ENCODE measurements around the gene SLC12A9.

SLC12A9 gene

DNA sequence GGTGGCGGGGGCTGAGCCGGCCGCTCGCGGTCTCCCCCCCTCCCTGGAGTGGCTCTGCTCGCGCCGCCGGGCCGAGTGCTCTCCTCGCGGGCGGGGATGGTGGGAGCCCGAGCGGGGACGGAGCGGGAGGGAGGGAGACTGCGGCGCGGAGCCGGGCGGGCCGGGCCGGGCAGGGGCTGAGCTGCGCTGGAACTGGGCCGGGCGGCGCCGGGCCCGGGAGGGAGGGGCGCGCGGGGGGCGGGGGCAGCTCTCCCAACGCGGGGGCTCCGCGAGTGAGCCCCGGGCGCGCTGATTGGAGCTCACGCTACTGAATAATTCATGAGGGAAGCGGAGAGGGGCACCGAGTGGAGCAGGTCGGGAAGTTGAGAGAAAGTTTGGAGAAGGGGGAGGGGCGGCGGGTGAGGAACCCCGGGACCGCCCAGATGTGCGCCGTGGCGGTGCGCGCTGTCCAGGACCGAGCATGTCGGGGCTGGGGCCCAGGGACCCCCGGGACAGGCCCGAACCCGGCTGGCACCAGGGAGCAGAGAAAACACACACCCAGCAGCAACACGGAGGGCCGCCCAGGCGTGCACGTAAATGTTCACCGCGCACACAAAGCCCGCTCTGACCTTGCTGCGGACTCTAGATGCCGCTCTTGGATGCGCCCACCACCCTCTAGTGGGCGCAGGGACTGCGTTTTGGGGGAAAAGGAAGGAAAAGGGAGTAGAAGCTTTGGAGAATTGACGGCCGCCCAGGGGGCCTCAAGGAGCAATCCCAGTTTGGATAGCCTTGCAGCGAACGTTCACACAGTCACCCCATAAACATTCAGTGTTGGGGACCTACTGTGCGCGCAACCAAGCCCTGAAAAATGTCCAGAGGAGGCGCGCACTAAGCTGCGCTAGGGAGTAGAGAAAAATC lies 24.9 kb upstream of the SLC12A9 start, which contains the start of gene EPHB4:
TSS of gene EPHB4 (minus strand) at position 194 of the 897 bp plus-strand sequence. CDS start 493 bp downstream, outside the sequence.
- peak within 1 kb of the TSS; percentile 87 for H3K4me2 ChIP-seq (ENCODE audit: low read length)
- no peaks in the 10 kb centered on the region for H3K27me3 ChIP-seq (ENCODE audit: control insufficient read depth, insufficient read depth, low read length)
- peaks cover 12% of the 10 kb centered on the region for H3K36me3 ChIP-seq (ENCODE audit: insufficient read depth, low read length)
- H3K4me3 ChIP-seq (ENCODE audit: low read length), result peak within 1 kb of the TSS; percentile 90
- peaks cover 21% of the 10 kb centered on the region for H3K4me1 ChIP-seq (ENCODE audit: control insufficient read depth, insufficient read depth, low read length)
- no peaks in the 10 kb centered on the region for H3K9me3 ChIP-seq (replicated peaks; ENCODE audit: low read length)
- H3K9ac ChIP-seq (ENCODE audit: low read depth, low read length), result peak within 1 kb of the TSS; percentile 85

GRCh38 chr7:100829150-100829716 lies 23.3 kb upstream of the SLC12A9 start:
- Histone ChIP-seq H3K9me3 (replicated peaks; ENCODE audit: low read length) (no peaks in the 10 kb centered on the region), H3K27me3 (ENCODE audit: control insufficient read depth, insufficient read depth, low read length) (no peaks in the 10 kb centered on the region), H3K36me3 (ENCODE audit: insufficient read depth, low read length) (peaks cover 1% of the 10 kb centered on the region), H3K9ac (ENCODE audit: low read depth, low read length) (no peak overlapping the region), H3K4me2 (ENCODE audit: low read length) (no peak overlapping the region), H3K4me1 (ENCODE audit: control insufficient read depth, insufficient read depth, low read length) (peaks cover 21% of the 10 kb centered on the region), H3K4me3 (ENCODE audit: low read length) (no peak overlapping the region)

DNA sequence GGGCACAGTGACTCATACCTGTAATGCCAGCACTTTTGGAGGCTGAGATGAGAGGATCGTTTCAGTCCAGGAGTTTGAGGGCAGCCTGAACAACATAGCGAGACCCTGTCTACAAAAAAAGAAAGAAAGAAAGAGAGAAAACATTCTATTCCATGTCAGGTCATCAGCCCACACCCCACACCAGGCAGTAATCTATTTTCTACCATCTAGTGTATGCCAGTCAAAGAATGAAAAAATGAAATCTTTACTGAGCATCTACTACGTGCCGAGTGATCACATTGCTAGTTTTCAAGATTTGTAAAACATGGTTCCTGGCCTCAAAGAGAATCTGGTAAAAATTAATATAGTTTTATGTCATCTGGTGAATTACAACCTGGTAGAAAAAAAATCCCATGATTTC lies 22.1 kb upstream of the SLC12A9 start:
- no peaks in the 10 kb centered on the region for H3K36me3 ChIP-seq (ENCODE audit: insufficient read depth, low read length)
- H3K9ac ChIP-seq (ENCODE audit: low read depth, low read length), result no peak overlapping the region
- no peaks in the 10 kb centered on the region for H3K27me3 ChIP-seq (ENCODE audit: control insufficient read depth, insufficient read depth, low read length)
- H3K4me1 ChIP-seq (ENCODE audit: control insufficient read depth, insufficient read depth, low read length), result peaks cover 10% of the 10 kb centered on the region
- H3K9me3 ChIP-seq (replicated peaks; ENCODE audit: low read length), result no peaks in the 10 kb centered on the region
- H3K4me2 ChIP-seq (ENCODE audit: low read length), result no peak overlapping the region
- no peak overlapping the region for H3K4me3 ChIP-seq (ENCODE audit: low read length)

GRCh38 chr7:100832281-100832633 lies 20.3 kb upstream of the SLC12A9 start:
- Histone ChIP-seq H3K9me3 (replicated peaks; ENCODE audit: low read length) (no peaks in the 10 kb centered on the region), H3K36me3 (ENCODE audit: insufficient read depth, low read length) (no peaks in the 10 kb centered on the region), H3K9ac (ENCODE audit: low read depth, low read length) (no peak overlapping the region), H3K27me3 (ENCODE audit: control insufficient read depth, insufficient read depth, low read length) (no peaks in the 10 kb centered on the region), H3K4me2 (ENCODE audit: low read length) (no peak overlapping the region), H3K4me1 (ENCODE audit: control insufficient read depth, insufficient read depth, low read length) (peaks cover 4% of the 10 kb centered on the region), H3K4me3 (ENCODE audit: low read length) (no peak overlapping the region)

DNA sequence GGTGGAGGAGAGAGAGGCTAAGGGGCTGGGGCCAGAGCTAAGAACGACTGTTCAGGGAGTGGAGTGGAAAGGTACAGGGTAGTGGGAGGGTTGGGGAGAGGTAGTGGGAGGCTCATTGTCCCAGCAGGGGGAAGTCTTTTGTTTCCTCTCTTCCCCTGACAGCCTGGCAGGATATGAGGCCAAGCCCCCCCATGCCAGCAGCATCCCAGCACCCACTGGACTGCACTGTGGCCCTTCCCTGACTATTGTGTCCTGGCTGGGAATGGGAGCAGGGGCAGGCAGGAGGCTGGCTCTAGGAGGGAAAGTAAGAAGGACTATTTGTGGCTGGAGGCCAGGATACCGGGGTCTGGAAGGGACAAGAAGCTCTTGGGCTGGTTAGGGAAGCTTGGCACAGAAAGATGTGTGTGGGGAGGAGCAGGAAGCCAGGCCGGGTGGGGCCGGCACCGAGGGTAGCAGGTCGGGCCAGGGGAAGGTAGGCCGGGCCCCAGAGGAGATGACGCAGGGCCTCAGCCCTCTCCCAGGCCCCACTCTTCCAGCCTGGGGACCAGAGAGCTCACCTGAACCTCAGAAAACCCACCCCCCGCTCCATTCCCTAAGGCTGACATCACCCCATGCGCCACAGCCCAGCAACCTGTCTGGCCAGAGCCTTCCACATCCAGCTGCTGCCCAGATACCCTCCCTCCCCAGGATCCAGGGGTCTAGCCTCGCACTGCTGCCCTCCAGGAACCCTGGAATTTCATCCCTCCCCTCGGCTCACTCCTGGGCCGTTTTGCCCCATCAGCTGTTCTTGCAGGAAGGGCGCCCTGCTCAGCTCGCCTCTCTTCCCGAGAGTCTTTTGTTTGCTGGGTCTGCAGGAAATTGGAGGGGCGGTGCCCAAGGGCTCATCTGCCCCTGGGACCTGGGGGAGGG lies 16.4 kb upstream of the SLC12A9 start:
- Histone ChIP-seq H3K36me3 (ENCODE audit: insufficient read depth, low read length) (no peaks in the 10 kb centered on the region), H3K4me1 (ENCODE audit: control insufficient read depth, insufficient read depth, low read length) (peaks cover 4% of the 10 kb centered on the region), H3K9ac (ENCODE audit: low read depth, low read length) (no peak overlapping the region), H3K4me2 (ENCODE audit: low read length) (no peak overlapping the region), H3K4me3 (ENCODE audit: low read length) (no peak overlapping the region), H3K9me3 (replicated peaks; ENCODE audit: low read length) (no peaks in the 10 kb centered on the region), H3K27me3 (ENCODE audit: control insufficient read depth, insufficient read depth, low read length) (no peaks in the 10 kb centered on the region)

- Histone ChIP-seq H3K4me1 (ENCODE audit: control insufficient read depth, insufficient read depth, low read length) (peaks cover 4% of the 10 kb centered on the region), H3K4me3 (ENCODE audit: low read length) (peak overlapping the region; percentile 63), H3K9me3 (replicated peaks; ENCODE audit: low read length) (no peaks in the 10 kb centered on the region), H3K9ac (ENCODE audit: low read depth, low read length) (peak overlapping the region; percentile 72), H3K27me3 (ENCODE audit: control insufficient read depth, insufficient read depth, low read length) (no peaks in the 10 kb centered on the region), H3K36me3 (ENCODE audit: insufficient read depth, low read length) (no peaks in the 10 kb centered on the region), H3K4me2 (ENCODE audit: low read length) (peak overlapping the region; percentile 74)
Observed at GRCh38 chr7:100836812-100837098, 15.8 kb upstream of the SLC12A9 start.

DNA sequence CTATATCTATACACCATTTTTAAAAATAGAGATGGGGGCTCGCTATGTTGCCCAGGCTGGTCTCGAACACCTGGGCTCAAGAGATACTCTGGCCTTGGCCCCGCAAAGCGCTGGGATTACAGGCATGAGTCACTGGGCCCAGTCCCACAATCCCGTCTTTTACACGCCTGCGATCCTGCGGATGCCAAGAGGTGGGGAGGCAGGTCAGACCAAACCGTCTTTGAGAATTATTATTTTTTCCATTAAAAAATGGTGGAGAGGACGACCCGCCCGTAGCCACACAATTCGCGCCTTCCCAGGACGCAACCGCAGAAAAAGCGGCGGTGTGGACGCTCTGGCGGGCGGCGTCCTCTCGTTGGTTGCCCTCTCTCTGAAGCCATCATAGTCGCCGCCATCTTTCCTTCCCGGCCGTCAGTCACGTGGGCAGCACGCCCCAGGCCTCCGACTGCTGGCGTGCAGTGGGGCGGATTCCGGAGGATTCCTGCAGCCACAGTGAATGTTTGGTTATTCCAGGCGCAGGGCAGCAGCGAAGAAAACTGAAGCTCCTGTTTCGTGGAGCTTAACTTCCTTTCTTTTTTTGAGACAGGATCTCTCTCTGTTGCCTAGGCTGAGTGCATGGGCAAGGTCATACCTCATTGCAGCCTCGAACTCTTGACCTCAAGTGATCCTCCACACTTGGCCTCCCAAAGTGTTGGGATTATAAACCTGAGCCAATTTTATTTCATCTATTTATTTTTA lies 15.2 kb upstream of the SLC12A9 start:
- Histone ChIP-seq H3K4me3 (ENCODE audit: low read length) (peak overlapping the region; percentile 63), H3K9me3 (replicated peaks; ENCODE audit: low read length) (no peaks in the 10 kb centered on the region), H3K4me1 (ENCODE audit: control insufficient read depth, insufficient read depth, low read length) (peaks cover 4% of the 10 kb centered on the region), H3K36me3 (ENCODE audit: insufficient read depth, low read length) (no peaks in the 10 kb centered on the region), H3K27me3 (ENCODE audit: control insufficient read depth, insufficient read depth, low read length) (no peaks in the 10 kb centered on the region), H3K9ac (ENCODE audit: low read depth, low read length) (peak overlapping the region; percentile 72), H3K4me2 (ENCODE audit: low read length) (peak overlapping the region; percentile 74)

- Histone ChIP-seq H3K36me3 (ENCODE audit: insufficient read depth, low read length) (no peaks in the 10 kb centered on the region), H3K9ac (ENCODE audit: low read depth, low read length) (no peak overlapping the region), H3K27me3 (ENCODE audit: control insufficient read depth, insufficient read depth, low read length) (no peaks in the 10 kb centered on the region), H3K4me2 (ENCODE audit: low read length) (no peak overlapping the region), H3K4me1 (ENCODE audit: control insufficient read depth, insufficient read depth, low read length) (peaks cover 4% of the 10 kb centered on the region), H3K4me3 (ENCODE audit: low read length) (no peak overlapping the region), H3K9me3 (replicated peaks; ENCODE audit: low read length) (no peaks in the 10 kb centered on the region)
Observed at GRCh38 chr7:100839361-100839760, 13.2 kb upstream of the SLC12A9 start.

DNA sequence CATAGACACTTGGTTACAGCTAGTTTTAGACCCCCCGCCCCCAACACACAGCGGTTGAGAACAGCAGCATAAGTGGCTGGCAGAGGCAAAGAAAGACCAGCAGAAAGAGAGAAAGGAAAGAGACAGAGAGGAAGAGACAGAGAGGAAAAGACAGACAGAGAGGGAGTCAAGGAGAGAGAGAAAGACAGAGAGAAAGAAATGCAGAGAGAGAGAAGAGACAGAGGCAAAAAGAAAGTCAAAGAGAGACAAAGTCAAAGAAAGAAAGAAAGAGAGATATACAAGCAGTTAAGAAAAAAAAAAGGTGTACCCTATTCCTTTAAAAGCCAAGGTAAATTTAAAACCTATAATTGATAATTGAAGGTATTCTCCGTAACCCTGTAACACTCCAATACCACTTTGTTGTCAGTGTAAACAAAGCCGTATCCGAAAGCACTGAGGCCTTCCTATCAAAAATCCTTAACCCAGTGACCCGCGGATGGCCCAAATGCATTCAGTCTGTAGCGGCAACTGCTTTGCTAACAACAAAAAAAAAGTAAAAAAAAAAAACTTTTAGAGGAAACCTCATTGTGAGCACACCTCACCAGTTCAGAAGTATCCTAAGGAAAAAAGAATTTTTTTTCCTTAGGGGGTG lies 11.9 kb upstream of the SLC12A9 start:
- peaks cover 4% of the 10 kb centered on the region for H3K4me1 ChIP-seq (ENCODE audit: control insufficient read depth, insufficient read depth, low read length)
- H3K9me3 ChIP-seq (replicated peaks; ENCODE audit: low read length), result no peaks in the 10 kb centered on the region
- no peak overlapping the region for H3K9ac ChIP-seq (ENCODE audit: low read depth, low read length)
- no peak overlapping the region for H3K4me3 ChIP-seq (ENCODE audit: low read length)
- H3K27me3 ChIP-seq (ENCODE audit: control insufficient read depth, insufficient read depth, low read length), result no peaks in the 10 kb centered on the region
- no peak overlapping the region for H3K4me2 ChIP-seq (ENCODE audit: low read length)
- no peaks in the 10 kb centered on the region for H3K36me3 ChIP-seq (ENCODE audit: insufficient read depth, low read length)

GRCh38 chr7:100847360-100847759 lies 5.2 kb upstream of the SLC12A9 start:
- H3K36me3 ChIP-seq (ENCODE audit: insufficient read depth, low read length), result no peaks in the 10 kb centered on the region
- peaks cover 3% of the 10 kb centered on the region for H3K4me1 ChIP-seq (ENCODE audit: control insufficient read depth, insufficient read depth, low read length)
- H3K4me3 ChIP-seq (ENCODE audit: low read length), result no peak overlapping the region
- no peaks in the 10 kb centered on the region for H3K27me3 ChIP-seq (ENCODE audit: control insufficient read depth, insufficient read depth, low read length)
- no peak overlapping the region for H3K4me2 ChIP-seq (ENCODE audit: low read length)
- no peaks in the 10 kb centered on the region for H3K9me3 ChIP-seq (replicated peaks; ENCODE audit: low read length)
- no peak overlapping the region for H3K9ac ChIP-seq (ENCODE audit: low read depth, low read length)

Measured in skeletal muscle satellite cell (primary cell).